ENCODE measurements around the gene HOXD11. TPM values are rescaled to one million over a fixed set of nuclear protein-coding genes. Genes with fewer than 3 reads are reported as not detected.
A peak's percentile ranks its signal among the peaks of the same experiment; 100 is the strongest.

Gene HOXD11
- total RNA-seq, result 1 to 10 TPM in 2 of 4 donors, under 1 TPM in 1, not detected in 1; 0.21 to 1.8 (median 1.2) TPM

DNA sequence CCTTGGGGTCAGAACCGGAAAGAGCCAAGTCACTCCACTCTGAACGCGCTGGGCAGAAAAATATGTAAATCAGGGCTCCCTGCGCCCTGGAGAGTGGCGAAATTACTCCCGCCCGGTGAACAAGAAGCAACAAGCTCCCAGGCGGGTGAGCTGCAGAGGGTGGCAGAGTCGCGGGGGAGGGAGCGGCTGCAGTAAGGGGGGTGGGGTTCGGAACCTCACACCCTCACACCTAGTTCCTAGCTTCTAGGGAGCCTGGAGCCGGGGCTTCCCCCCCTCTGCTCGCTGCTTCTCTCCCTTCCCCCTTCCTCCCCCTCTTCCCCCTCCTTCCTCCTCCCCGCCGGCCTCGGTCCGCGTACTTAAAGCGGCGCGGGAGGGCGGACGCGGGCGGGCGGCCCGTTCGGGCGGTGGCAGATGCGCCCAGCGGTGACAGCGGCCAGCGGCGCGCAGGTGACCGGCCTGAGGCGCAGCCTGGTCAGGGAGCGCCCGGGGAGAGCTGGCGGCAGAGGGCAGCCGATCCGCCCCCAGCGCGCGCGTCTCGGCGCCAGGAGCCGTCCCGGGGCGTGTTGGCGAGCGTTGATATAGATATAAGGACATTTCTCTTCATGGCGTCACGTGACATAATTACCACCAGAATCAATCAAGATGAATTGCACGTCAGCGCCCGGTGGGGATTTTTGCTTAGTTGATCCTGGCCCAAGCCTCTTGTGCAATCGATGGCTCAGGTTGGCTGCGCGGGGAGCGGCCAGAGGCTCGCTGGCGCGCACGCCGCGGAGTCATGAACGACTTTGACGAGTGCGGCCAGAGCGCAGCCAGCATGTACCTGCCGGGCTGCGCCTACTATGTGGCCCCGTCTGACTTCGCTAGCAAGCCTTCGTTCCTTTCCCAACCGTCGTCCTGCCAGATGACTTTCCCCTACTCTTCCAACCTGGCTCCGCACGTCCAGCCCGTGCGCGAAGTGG, at the start of gene HOXD11:
HOXD11 (plus strand) TSS at position 700 of the 959 bp plus-strand sequence; CDS start at position 776, 76 bp downstream.
- Histone ChIP-seq H3K4me1 (peaks cover 0 to 56% (median 14%) of the 10 kb centered on the region in 4 donors), H3K27ac (no peak within 1 kb of the TSS), H3K36me3 (no peaks in the 10 kb centered on the region), H3K9me3 (no peaks in the 10 kb centered on the region), H3K4me3 (peak within 1 kb of the TSS in 1 of 4 donors; percentile 35), H3K27me3 (peaks cover 5 to 97% of the 10 kb centered on the region in 2 donors)
- TF ChIP-seq EP300 (IDR thresholded peaks at IDR 0.05), result no peak
- no peak for TF ChIP-seq POLR2A (IDR thresholded peaks at IDR 0.05)
- TF ChIP-seq, protein P1, sequence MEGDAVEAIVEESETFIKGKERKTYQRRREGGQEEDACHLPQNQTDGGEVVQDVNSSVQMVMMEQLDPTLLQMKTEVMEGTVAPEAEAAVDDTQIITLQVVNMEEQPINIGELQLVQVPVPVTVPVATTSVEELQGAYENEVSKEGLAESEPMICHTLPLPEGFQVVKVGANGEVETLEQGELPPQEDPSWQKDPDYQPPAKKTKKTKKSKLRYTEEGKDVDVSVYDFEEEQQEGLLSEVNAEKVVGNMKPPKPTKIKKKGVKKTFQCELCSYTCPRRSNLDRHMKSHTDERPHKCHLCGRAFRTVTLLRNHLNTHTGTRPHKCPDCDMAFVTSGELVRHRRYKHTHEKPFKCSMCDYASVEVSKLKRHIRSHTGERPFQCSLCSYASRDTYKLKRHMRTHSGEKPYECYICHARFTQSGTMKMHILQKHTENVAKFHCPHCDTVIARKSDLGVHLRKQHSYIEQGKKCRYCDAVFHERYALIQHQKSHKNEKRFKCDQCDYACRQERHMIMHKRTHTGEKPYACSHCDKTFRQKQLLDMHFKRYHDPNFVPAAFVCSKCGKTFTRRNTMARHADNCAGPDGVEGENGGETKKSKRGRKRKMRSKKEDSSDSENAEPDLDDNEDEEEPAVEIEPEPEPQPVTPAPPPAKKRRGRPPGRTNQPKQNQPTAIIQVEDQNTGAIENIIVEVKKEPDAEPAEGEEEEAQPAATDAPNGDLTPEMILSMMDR (IDR thresholded peaks at IDR 0.05), result no peak
- DNase-seq (ENCODE audit: low spot score in 2 of 2), result peak in 1 of 2 donors; percentile 40
- WGBS, 2 donors, result 1 to 3% methylated on average over 53 to 80 of the region's 85 CpGs

DNA sequence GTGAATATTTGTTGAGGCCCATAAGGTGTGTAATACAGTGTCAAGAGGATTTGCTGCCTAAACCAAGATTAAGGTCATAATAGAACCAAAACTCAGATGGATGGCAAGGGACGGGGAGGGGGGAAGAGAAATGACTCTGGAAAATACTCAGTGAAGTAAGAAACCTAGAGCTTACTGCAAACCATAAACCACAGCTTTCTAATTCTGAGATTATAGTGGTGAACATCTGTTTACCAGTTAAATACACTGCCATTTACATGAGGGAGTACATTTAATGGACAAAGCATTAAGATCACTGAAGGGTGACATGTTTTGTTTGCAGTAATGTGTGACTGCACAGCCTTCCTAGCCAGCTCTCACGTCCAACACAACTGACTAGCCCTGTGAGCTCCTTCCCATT, 43.1 kb upstream of the HOXD11 start:
- H3K9me3 ChIP-seq, result no peaks in the 10 kb centered on the region
- H3K27me3 ChIP-seq, result peaks cover 0 to 92% of the 10 kb centered on the region in 2 donors
- 48 to 57% methylated on average over 2 of the region's 2 CpGs for WGBS, 2 donors
- H3K4me1 ChIP-seq, result peaks cover 0 to 25% (median 12%) of the 10 kb centered on the region in 4 donors
- H3K4me3 ChIP-seq, result no peak overlapping the region
- H3K27ac ChIP-seq, result no peak overlapping the region
- TF ChIP-seq POLR2A (IDR thresholded peaks at IDR 0.05) (no peak), EP300 (IDR thresholded peaks at IDR 0.05) (no peak)
- TF ChIP-seq, protein P1 (IDR thresholded peaks at IDR 0.05), result no peak
- H3K36me3 ChIP-seq, result no peaks in the 10 kb centered on the region
- no peak for DNase-seq (ENCODE audit: low spot score in 2 of 2)

DNA sequence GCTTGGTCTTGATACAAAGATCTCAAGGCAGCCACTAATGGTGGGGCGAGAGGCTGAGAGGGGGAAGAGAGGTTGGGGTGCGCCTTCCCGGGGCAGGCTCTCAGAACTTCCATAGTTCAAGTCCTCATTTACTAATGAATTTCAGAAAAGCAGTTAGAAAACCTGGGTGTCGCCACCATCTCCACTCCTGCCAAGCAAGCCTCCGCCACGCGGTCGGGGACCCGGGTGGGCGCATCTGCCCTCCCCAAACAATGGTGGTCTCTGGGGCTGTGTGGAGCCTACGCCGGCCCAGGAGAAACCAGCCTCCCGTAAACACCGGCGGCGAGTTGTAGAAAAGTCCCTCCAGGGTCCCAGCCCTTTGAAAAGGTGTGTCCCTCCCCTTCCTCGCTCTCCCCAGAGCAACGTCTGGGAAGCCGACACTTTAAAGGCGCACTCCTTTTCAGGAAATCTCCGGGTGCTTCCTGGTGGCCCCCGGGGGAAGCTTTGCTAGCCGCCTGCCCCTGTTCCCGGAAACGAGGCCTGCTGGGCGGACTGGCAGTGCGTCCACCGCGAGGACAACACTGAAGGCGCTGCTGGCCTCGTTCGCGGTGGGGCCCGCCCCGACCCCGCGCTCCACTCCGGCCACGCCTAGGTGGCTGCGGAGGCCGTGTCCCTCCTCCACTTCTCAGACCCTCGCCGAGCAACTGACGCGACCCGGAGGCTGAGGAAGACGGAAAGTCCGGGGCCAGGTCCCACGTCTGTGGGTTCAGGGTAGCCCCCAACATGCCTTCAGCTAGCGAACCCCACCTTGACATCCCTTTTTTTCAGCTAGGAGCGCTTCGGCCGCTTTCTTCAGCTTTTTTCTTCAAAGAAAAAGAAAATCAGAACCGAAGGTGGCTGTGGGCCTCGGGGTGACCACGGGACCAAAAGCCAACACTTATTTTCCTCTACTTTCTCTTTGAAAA, 40.2 kb upstream of the HOXD11 start:
- Histone ChIP-seq H3K27ac (no peak overlapping the region), H3K9me3 (no peaks in the 10 kb centered on the region), H3K4me1 (peaks cover 0 to 32% (median 12%) of the 10 kb centered on the region in 4 donors), H3K36me3 (no peaks in the 10 kb centered on the region), H3K4me3 (peak overlapping the region in 2 of 4 donors; percentile 30 to 42), H3K27me3 (peaks cover 0 to 97% of the 10 kb centered on the region in 2 donors)
- TF ChIP-seq EP300 (IDR thresholded peaks at IDR 0.05) (no peak), POLR2A (IDR thresholded peaks at IDR 0.05) (no peak)
- TF ChIP-seq, protein P1 (IDR thresholded peaks at IDR 0.05), result no peak
- WGBS, 2 donors, result 12 to 15% methylated on average over 42 to 44 of the region's 56 CpGs
- no peak for DNase-seq (ENCODE audit: low spot score in 2 of 2)

DNA sequence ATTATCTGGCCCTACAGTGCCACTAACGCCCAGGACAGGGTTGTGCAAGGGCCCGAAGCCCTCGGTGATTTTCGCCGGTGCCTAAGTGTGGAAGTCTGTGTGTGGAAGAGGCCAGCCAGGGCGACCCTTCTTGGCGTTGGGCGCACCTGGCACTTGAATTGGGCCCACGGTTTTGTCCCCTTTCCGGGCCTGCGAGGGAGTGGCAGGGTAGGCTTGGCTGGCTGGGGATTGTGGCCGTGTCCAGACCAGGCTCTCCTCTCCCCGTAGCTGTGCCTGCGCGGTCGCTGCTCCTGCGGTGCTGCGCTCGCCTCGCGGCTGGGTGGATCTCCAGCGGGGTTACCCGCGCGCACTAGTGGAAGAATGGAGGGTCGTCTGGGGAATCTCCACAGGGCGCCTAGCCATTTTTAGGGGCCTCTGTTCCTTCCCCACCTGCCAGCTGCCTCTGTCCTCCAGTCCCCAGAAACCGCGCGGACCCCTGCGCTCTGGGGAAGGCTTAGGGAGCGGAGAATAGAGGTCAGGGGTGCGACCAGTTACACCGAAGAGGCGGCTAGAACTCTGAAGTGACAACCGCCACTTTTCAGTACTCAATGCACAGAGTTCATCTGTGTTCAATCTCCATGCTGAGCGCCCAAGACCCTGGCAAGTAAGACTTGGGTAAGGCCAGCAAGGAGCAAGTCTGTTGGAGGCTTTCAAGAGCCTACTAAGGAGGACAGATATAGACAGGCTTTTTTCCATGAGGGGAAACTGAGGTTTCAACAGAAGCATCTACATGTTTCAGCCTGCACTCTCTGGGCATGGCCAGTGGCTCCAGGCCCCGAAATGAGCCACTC, 39.3 kb upstream of the HOXD11 start:
- H3K4me3 ChIP-seq, result peak overlapping the region in 2 of 4 donors; percentile 30 to 42
- no peak for DNase-seq (ENCODE audit: low spot score in 2 of 2)
- no peak overlapping the region for H3K27ac ChIP-seq
- no peaks in the 10 kb centered on the region for H3K9me3 ChIP-seq
- WGBS, 2 donors, result 10% methylated on average over 19 to 38 of the region's 38 CpGs
- peaks cover 0 to 97% of the 10 kb centered on the region in 2 donors for H3K27me3 ChIP-seq
- H3K4me1 ChIP-seq, result peaks cover 0 to 36% (median 12%) of the 10 kb centered on the region in 4 donors
- TF ChIP-seq, protein P1 (IDR thresholded peaks at IDR 0.05), result no peak
- TF ChIP-seq EP300 (IDR thresholded peaks at IDR 0.05) (no peak), POLR2A (IDR thresholded peaks at IDR 0.05) (no peak)
- H3K36me3 ChIP-seq, result no peaks in the 10 kb centered on the region
